Thyroid gland (tissue), 4 donors: ENCODE measurements around the gene DDX28. TPM values are rescaled to one million over a fixed set of nuclear protein-coding genes. Genes with fewer than 3 reads are reported as not detected.

Source experiments
- DNase-seq, 2 donors: peaks; one replicate each; pipeline ENCODE4 v3.0.0-alpha.2; 2019
- H3K27ac ChIP-seq, 3 donors: fragments of 200-600 bp; sonication (generic); 1 replicate in 2 of 3; 2 replicates in 1 of 3; pipeline ENCODE4 v1.5.1; 2016 to 2019; ENCODE audit warnings: mild to moderate bottlenecking in 1 of 3, moderate library complexity in 1 of 3
- H3K27me3 ChIP-seq: fragments of 200-600 bp; sonication (generic); one replicate; pipeline ENCODE4 v1.5.1; 2019
- H3K36me3 ChIP-seq, 2 donors: fragments of 200-600 bp; sonication (generic); one replicate each; pipeline ENCODE4 v1.5.1; 2016 to 2019
- H3K4me1 ChIP-seq, 2 donors: fragments of 200-600 bp; sonication (generic); one replicate each; pipeline ENCODE4 v1.5.1; 2017 to 2019
- H3K4me3 ChIP-seq, 3 donors: fragments of 200-600 bp; sonication (generic); replicated peaks in 1 of 3; 1 replicate in 2 of 3; 2 replicates in 1 of 3; pipeline ENCODE4 v1.5.1; 2016; ENCODE audit warnings: mild to moderate bottlenecking in 1 of 3
- H3K9me3 ChIP-seq: fragments of 200-600 bp; sonication (generic); one replicate; pipeline ENCODE4 v1.5.1; 2017
- CTCF ChIP-seq, 6 experiments: fragments of 200-600 bp in 3 of 6; fragments of 450-650 bp in 3 of 6; sonication (generic) in 3 of 6; IDR thresholded peaks; one replicate each; pipeline ENCODE4 v1.5.1; 2016 to 2019; ENCODE audit warnings: antibody characterized with exemption in 6 of 6, mild to moderate bottlenecking in 2 of 6, inconsistent platforms in 1 of 6, moderate library complexity in 1 of 6
- POLR2A ChIP-seq, 2 donors: fragments of 450-650 bp; IDR thresholded peaks; one replicate each; pipeline ENCODE4 v1.6.1; 2017; ENCODE audit warnings: antibody characterized with exemption in 2 of 2, mild to moderate bottlenecking in 2 of 2, moderate library complexity in 1 of 2
- WGBS, 2 donors: methylation state at CpG; one replicate each; pipeline ENCODE4 v1.1.5; 2017; 5-methylcytosine and 5-hydroxymethylcytosine counted together
- intact Hi-C: fragments of 100-400 bp; cut with DNase I; formaldehyde crosslinking; loops from one replicate; pipeline ENCODE4 v1.15.1; 2023
- total RNA-seq, 4 donors: library from RNA; depleted of rRNA; stranded (reverse); fragments of >200 nt; gene quantifications; one replicate each; pipeline ENCODE4 v1.2.3, GENCODE V29; 2016

The DDX28 gene
- total RNA-seq, 4 donors from 2014 or later, result 4.2 to 10.0 (median 6.6) TPM

GRCh38 chr16:68064791-68065365 is 41.8 kb upstream of the DDX28 start:
- no peaks in the 10 kb centered on the region for H3K9me3 ChIP-seq
- H3K4me1 ChIP-seq, result peaks cover 27 to 50% of the 10 kb centered on the region in 2 donors
- no peak overlapping the region for H3K4me3 ChIP-seq
- WGBS, 2 donors, result 19 to 28% methylated on average over 2 of the region's 2 CpGs
- intact Hi-C loops, result no loop called here
- H3K27me3 ChIP-seq, result no peaks in the 10 kb centered on the region
- peak overlapping the region; percentile 87 to 92 (median 90) for H3K27ac ChIP-seq
- peak; percentile 80 to 89 for DNase-seq
- H3K36me3 ChIP-seq, result no peaks in the 10 kb centered on the region
- TF ChIP-seq CTCF (IDR thresholded peaks at IDR 0.05) (peak; percentile 44 to 90 (median 82)), POLR2A (IDR thresholded peaks at IDR 0.05) (peak in 1 of 2 donors; percentile 8)

GRCh38 chr16:68062910-68063393 is 39.9 kb upstream of the DDX28 start:
- TF ChIP-seq POLR2A (IDR thresholded peaks at IDR 0.05) (no peak), CTCF (IDR thresholded peaks at IDR 0.05) (no peak)
- no peak overlapping the region for H3K4me3 ChIP-seq
- no peaks in the 10 kb centered on the region for H3K9me3 ChIP-seq
- peaks cover 27 to 37% of the 10 kb centered on the region in 2 donors for H3K4me1 ChIP-seq
- WGBS, 2 donors, result 82 to 94% methylated on average over 4 of the region's 4 CpGs
- peak overlapping the region in 2 of 3 donors; percentile 87 to 90 for H3K27ac ChIP-seq
- DNase-seq, result no peak
- no peaks in the 10 kb centered on the region for H3K36me3 ChIP-seq
- no peaks in the 10 kb centered on the region for H3K27me3 ChIP-seq
- intact Hi-C loops, result no loop called here

- H3K36me3 ChIP-seq, result no peaks in the 10 kb centered on the region
Measured at GRCh38 chr16:68061396-68061795, 38.4 kb upstream of the DDX28 start.

GRCh38 chr16:68059804-68060203 is 36.8 kb upstream of the DDX28 start:
- peaks cover 11 to 14% of the 10 kb centered on the region in 2 donors for H3K4me1 ChIP-seq
- intact Hi-C loops, result no loop called here

More at GRCh38 chr16:68061396-68061795, 38.4 kb upstream of the DDX28 start:
- Histone ChIP-seq H3K27me3 (no peaks in the 10 kb centered on the region), H3K4me1 (peaks cover 24 to 30% of the 10 kb centered on the region in 2 donors), H3K27ac (no peak overlapping the region), H3K4me3 (no peak overlapping the region), H3K9me3 (no peaks in the 10 kb centered on the region)
- DNase-seq, result no peak
- TF ChIP-seq POLR2A (IDR thresholded peaks at IDR 0.05) (no peak), CTCF (IDR thresholded peaks at IDR 0.05) (no peak)
- 86 to 90% methylated on average over 3 of the region's 3 CpGs for WGBS, 2 donors
- intact Hi-C loops, result no loop called here

More at GRCh38 chr16:68059804-68060203, 36.8 kb upstream of the DDX28 start:
- Histone ChIP-seq H3K4me3 (no peak overlapping the region), H3K27ac (no peak overlapping the region), H3K27me3 (no peaks in the 10 kb centered on the region), H3K36me3 (no peaks in the 10 kb centered on the region), H3K9me3 (no peaks in the 10 kb centered on the region)
- no peak for DNase-seq
- no peak for TF ChIP-seq POLR2A (IDR thresholded peaks at IDR 0.05)
- TF ChIP-seq CTCF (IDR thresholded peaks at IDR 0.05), result no peak
